Occipital lobe (tissue), 2 donors: ENCODE measurements around the gene COL25A1. TPM values are rescaled to one million over a fixed set of nuclear protein-coding genes. Genes with fewer than 3 reads are reported as not detected.
"Not testable (repeated sequence)": the region's sequence is repeated elsewhere in the genome, so short reads cannot be mapped to it uniquely, and the experiment has no call there.

Source experiments
- DNase-seq: peaks from one replicate; lab custom pipeline; 2025; lab: John Stamatoyannopoulos, UW
- total RNA-seq: library from RNA; depleted of rRNA; stranded (reverse); fragments of >200 nt; gene quantifications from one replicate; pipeline ENCODE4 v1.2.3, GENCODE V29; 2014

COL25A1 gene
- total RNA-seq, 1 donor from 2014 or later = 6.4 TPM

DNA sequence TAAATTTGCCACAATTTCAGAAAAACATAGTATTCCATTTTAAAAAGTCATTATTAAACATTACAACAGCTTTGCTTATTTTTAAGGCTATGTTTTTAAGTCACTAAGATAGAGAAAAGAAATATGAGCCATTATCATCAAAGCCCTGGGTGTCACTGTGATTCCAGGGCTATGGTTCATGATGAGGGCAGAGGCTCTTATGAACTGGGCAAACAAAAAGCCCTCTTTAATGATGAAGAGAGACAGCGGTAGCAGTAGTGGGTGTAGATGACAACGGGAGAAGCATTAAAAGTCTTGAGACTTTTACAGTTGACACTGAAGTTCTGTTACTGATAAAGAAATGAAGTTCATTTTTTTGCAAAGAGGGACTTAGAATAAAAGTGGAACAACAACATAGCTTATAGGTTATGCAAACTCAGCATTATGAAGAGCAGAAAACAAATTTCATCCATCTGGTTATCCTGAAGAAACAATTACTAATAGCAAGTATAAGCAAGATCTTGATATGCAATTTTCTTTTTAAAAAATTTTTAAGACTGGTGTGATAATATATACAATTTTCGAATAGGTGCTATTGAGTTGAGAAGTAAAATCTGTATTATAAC is 336.9 kb downstream of the COL25A1 start:
- DNase-seq = no peak

DNA sequence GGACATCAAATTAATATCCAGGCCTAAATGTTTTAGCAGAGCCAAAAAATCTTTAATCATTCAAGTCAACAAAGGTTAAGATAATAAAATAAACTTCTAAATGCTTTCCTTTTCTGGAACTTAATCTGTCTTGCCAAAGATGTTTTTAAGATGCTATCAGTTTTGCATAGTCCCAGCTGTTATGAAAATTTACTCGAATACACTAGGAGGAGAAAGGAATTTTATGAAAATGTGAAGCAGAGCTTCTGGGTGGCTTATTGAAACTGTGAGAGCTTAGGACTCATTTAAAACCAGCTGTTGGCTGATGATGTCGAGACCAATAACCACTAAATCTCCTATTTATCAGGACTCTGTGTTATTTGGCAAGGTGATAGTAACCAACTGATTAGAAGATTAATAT is 337.4 kb downstream of the COL25A1 start:
- DNase-seq = no peak

DNA sequence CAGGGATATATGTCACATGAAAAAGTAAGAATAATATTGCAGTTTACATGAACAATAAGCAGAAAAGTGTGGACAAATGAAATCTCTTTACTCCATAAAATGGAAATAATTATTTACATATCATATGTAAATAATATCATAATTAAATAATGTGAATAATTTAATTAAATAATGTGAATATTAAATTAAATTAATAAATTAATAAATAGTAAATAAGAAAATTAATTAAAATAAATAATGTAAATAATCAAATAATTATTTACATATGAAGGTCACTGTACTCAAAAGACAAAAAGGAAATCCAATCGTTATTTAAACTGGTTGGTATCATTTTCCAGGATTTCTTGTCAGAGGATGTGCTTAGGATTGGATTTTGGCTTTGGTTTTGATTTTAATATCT is 338.5 kb downstream of the COL25A1 start:
- no peak for DNase-seq

DNA sequence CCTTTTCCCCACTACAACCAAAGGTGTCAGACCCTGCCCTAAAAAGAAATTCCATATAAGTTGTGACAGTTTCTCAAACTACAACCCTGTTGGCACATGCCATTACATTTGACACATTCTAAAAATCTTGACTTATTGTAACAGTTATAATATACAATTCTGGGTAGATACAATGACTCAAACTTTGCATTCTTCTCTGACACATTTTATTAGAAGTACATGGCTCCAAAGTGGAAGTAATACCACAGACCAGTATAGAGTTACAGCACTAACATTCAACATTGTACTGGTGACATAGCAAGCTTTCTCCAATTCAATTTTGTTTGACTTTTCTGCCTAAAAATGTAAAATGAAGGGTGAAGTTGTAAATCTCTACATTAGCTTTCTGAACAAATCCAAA is 343.0 kb downstream of the COL25A1 start:
- no peak for DNase-seq

DNA sequence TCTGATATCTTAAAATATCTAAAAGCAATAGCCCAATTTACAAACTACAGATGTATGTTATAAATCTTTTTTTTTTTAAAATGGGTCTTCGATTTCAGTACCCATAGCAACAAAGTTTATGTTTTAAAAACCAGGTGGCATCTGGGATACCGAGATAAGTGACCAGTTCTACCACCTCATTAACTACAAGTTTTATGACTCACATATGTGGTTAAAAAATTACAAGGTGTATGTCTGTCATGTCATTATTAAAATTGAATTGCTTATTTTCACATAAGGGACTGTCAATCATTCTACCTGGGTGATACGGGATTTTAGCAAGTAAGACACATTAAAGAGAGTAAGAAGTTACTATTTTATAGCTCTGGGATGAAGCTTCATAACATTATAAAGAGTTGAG is 347.6 kb downstream of the COL25A1 start:
- no peak for DNase-seq

DNA sequence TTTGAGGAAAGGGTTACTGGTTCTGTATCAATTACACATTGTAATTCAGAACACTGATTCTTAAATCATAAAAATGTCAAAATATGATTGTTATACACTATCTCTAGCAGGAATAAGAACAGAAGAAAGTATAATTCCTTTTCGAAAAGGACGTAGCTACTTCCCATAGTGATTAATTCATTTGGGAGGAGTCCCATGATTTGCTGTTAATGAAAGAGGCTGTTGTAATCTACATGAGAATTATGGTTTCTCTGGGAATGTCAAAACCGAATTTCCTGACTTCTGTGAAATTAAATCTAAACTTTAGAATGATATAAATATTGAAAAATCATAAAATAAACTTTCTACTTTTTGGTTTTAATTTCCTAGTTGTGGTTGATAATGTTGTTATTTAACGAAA is 348.5 kb downstream of the COL25A1 start:
- no peak for DNase-seq

DNA sequence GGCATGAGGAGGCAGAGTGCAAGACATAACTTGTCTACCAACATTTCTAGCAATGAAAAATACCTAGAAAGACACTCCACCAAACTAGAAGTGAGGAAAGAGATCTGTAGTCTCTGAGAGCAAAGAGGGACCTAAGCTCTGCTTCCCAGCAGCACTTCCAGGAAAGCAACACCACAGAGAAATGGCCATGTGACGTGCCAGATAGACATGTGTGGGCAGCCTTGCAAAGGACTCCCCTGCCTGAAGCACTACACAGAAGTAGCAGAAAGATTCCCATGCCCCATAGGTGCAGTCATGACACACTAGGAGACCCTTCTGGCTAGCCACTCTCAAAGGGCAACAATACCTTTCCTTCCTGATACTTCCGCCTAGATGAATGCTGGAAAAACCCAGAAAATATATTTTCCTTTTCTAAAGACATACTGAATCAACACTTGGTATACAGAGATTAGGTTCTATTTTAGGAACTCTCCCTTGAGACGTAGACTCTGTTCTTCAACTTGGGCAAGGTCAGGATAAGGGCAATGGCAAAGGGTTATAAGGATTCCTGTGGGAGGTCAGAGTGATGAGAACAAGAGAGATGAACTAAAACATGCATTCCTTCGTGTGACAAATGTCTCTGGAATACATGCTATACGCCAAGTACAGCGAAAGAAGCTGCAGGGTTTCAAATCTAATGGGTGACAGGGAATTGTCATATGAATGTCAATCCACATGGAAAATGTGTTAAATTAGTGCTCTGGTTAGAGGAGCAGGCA is 352.1 kb downstream of the COL25A1 start:
- no peak for DNase-seq

DNA sequence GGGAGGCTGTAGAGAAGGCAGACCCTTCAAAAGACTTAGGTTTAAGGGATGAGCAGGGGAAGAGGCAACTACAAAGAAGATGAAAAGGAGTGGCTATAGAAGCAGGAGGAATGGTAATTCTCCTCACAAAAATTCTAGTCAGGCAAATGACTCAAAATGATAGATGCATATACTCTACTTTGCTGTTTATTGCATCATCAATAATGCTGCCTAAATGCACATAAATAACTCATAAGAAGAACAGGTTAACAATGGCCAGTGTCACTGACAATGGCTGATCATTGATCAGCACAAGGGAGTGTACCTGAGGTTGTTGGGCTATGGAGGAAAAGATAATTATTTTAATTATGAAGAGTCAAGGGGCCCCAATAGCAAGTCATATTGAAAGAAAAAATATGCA is 354.9 kb downstream of the COL25A1 start:
- DNase-seq = no peak

DNA sequence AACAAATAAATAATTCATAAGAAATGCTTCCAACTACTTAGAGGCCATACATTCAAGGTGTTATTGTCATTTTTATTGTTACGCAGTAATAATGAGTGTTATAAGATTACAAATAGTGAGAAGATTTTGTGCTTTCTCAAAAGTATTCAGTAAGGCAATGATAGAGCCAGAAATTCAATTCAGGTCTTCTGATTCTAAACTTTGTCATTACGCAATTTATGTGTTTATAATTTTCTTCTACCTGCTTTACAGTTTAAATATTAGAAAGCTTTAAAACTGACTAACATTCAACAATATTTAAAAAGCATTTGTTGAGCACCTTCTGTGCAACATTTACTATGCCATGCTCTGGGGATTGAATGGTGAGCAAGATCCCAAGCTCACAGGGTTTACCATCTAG is 356.2 kb downstream of the COL25A1 start:
- no peak for DNase-seq

DNA sequence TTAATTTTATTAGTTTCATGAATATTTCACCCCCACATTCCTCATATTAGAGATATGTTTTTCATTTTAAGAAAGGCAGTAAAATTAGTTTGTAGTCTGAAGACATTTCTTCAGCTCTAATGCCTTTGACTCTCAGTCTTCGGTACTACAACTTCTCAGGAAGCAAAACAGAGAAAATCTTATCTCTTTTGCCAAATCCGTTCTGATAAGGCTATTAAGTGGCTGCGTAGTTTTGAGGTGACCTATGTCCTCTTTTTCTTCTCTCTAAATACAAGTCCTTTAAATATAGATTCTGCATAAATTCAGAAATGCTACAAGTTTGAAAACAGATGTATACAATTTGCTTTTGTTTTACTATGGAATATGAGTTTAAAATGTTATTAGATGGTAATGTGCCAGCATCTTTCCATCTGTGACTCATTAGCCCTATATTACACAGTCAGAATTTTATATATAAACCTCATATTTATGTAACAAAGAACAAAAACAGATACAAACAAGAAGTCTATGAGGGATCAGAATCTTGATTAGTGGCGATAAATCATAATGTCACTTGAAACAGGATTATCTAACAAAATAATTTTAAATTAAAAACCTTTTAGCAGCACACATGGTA is 358.4 kb downstream of the COL25A1 start:
- no peak for DNase-seq

DNA sequence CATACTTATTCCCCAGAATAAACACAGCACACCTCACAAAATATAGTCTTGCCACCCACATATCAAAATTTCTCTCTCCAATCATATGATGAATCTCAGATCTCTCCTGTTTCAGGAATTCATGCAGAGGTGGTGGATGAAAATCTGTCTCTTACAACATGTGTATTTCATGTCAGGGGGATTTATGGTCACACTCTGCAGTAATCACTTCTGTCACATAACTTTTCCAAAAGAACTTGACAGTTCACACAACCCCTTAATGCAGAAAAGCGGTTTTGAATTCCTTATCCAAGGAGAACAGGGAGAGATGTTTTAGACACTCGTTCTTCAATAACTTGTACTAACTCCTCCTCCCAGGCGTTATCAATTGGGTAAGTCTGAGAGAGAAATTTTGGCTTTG is 359.1 kb downstream of the COL25A1 start:
- no peak for DNase-seq

DNA sequence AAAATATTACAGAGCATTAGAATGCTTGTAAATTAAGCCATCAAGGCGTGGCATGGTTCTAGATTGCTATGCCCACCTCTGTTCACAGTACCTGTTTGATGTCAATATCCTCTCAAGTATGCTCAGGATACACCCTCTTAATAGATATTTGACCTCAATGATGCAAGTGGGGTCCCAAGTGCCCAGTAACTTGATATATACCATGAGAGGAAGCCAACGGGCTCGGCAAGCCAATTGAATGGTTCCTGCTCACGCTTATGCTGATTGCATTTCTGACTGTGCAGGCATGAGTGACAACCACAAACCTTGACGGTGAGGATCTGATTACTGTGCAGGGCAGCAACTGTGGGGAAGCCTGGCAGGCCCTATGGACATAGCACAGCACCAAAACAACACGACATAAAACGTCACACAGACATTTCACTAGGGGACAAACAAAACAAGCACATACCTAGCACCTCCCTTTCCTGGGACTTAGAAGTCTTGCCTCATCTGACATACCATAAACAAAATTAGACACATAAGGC is 360.5 kb downstream of the COL25A1 start:
- no peak for DNase-seq

DNA sequence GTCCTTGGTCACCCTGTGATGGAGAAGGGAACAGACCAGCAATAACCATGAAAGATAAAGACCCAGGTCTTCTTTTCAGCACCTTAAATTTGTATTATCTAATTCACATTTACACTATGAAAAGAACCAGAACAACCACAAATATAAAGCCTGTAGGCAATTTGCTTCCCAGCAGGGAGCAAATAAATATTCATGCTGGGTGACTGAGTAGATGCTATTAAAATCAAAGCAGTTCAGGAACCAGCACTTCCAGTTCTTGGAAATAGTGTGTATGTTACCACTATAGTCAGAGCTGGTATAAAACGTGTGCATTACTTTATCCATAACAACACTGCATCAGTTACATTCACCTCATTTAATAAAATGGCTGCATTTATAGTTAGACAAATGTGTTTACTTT is 361.8 kb downstream of the COL25A1 start:
- DNase-seq = no peak

DNA sequence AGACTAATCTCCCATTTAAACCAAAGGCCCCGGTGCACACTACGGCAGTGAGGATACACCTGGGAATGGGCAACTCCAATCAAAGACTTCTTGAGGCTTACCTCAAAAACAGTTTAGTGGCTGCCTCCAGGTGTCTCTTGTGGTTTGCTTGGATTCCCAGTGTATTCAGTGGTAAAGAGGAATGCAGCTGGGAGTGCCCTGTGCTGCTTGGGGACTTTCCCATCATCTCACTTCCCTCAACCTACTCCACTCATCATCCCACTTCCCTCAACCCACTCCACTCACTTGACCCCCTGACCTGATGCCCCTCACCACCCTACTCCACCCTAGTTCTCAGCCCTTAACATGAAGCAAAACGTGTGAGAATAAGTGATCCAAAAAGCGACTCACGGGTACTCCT is 362.3 kb downstream of the COL25A1 start:
- no peak for DNase-seq

DNA sequence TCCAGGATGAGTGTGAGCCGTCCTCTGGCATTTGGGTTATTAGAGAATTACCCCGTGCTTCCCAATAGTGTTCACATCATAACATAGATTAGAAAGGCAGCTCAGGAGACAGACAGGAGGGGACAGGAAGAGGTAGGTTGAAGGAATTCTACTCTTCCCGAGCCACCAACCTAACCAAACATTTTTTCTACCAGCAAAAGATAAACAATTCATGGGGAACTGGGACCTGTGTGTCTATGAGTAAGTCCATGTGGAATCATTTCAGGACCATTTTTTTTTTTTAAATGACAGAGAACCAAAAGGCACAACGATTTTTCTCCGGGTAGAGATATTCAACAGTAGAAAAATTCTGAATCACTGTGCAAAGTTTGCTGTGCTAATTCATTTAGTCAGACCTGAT is 365.4 kb downstream of the COL25A1 start:
- no peak for DNase-seq

DNA sequence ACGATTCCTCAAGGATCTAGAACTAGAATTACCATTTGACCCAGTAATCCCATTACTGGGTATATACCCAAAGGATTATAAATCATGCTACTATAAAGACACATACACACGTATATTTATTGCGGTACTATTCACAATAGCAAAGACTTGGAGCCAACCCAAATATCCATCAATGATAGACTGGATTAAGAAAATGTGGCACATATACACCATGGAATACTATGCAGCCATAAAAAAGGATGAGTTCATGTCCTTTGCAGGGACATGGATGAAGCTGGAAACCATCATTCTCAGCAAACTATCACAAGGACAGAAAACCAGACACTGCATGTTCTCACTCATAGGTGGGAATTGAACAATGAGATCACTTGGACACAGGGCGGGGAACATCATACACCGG is 368.5 kb downstream of the COL25A1 start:
- DNase-seq = not testable (repeated sequence)

DNA sequence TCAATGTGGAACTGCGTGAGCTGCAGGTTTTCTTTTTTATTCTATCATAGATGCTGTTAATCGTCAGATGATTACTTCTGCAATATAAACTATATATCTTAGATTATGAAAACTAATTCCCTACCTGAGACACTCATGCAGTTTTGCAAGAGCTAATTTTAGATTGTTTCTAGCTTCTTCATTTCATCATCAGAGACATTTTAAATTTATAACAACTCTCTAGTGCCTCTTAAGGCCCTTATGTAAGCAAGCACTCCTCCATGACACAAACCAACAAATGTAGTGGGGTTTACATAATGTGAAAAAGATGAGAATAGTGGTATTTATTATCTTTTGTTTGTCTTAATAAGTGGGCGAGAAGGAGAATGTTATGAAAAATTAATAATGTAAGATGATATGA is 369.4 kb downstream of the COL25A1 start:
- DNase-seq = no peak

DNA sequence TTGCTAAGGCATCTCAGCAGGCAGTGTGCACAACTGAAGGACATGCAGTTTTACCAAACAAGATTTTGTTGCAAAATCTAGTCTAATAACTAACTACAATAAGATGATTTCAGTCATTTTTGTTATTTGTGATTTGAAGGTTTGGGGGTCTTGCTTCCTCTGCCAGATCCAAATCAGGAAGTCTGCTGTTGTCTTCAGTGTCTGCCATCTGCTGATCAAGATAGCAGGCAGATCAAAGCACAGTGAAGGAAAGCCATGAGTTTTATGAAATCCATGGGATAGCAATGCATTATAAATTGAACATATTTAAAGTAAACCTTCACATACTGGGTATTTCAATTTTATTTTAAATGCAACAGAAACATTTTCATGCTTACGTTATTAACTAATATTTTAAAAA is 370.5 kb downstream of the COL25A1 start:
- DNase-seq = no peak

DNA sequence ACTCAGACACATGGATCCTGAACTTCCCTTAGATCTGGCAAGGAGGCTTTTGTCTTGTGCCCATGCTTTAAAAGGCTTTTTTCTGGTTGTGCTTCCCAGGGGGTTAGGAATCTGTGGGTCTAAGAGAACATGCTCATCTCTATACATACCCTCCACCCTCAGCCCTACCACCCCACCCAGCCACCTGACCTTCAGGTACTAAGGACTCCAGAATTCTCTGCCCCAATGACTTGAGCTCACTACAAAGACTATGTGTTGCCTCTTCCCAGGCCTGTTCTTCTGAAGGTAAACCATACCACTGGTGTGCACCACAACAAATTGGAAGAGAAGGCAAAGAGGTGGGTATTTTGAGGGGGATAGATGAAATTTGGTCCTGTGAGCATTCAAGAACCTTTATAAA is 372.3 kb downstream of the COL25A1 start:
- no peak for DNase-seq

DNA sequence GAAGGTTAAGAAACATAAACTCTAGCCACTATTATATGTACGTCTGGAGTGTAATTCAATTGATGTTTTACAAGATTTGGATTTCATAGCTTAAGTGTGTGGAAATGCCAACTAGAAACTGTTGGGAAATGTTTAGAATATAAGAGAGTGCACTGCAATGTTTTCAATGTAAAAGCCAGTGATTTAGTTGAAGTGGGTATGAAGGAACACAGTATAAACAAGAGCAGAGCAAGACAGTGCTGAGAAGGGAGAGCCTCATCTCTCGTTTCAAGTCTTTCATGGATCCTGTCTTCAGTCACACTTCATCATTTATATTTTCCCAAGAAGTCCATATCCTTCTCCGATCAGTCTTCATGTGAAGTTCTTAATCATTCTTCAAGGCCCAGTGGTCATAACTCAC is 375.7 kb downstream of the COL25A1 start:
- no peak for DNase-seq

DNA sequence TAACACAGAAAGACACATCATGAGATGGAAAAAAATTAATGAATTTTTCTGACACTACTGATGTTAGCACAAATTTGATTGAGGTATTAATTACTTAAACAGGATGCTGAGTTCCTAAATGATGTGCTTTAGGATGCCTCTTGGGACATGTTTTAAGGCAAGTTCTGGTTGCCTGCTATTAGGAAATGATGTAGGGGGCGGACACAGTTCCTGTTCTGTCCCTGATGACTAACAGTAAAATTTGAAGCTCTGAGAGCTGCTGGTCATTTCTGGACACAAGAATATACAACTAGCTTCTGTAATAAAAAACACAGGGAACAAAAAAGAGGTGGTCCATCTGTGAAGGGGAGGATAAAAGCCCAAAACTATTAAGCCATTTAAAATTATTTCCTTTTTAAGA is 376.4 kb downstream of the COL25A1 start:
- DNase-seq = no peak

DNA sequence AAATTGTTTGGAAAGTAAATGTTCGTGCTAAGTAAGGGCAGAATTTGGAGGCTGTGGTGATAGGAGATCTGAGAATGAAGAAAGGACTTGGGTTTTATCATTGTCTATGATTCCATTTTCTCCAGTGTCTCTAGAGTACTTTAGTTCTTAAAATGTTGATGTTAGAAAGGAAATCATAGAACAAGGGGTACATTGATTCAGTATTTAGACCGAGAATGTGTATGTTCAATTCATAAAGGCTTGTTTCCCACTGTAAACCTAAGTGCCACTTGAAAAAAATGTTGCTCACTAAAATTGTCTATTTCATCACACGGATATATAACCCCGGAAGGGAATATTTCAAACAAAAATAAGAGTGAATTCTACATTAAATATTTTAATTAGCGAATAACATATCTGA is 380.3 kb downstream of the COL25A1 start:
- no peak for DNase-seq
